ENCODE measurements around the gene PGGT1B. TPM values are rescaled to one million over a fixed set of nuclear protein-coding genes. Genes with fewer than 3 reads are reported as not detected.

The PGGT1B gene
- total RNA-seq, 1 experiment from 2014 or later, result 9.3 TPM

Other genes with a start within 250 kb of the PGGT1B start
- gene TRIM36, start 93.0 kb downstream of the PGGT1B start, total RNA-seq (2014; rRNA removed; shearing (Covaris generic)), result not detected in 2 replicates
- 8.7 and 9.0 TPM in 2 replicates for gene CCDC112, start 33.8 kb upstream of the PGGT1B start, total RNA-seq (2014; rRNA removed; shearing (Covaris generic))